GM18517 (cell line): ENCODE data around the gene FLG.
"Not testable (repeated sequence)": the region's sequence is repeated elsewhere in the genome, so short reads cannot be mapped to it uniquely, and the experiment has no call there.

Experiments used
- ATAC-seq: cut with Tn5 transposase; IDR thresholded peaks from one replicate; pipeline ENCODE4 v1.9.1; 2021; ENCODE audit warnings: mild to moderate bottlenecking, moderate library complexity; ENCODE audit not compliant: unreplicated experiment

FLG gene

DNA sequence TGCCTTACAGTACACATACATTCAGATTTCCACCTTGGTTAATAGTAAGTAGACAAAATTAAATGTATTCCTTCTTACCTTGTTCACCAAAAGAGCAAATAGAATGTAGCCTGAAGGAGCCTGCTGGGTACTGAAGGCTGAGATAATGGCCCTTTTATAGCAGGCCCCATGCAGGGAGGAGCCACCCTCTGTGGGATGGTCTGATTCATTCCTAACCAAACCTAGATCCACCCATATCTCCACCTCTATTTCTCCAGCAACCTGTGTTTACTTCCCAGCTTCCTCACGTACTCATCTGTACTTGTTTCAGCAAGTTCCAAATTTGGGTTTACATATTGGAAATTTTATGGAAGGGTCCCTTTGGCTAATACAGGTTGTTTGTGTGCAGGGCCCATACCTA lies at the start of gene FLG:
Gene FLG (minus strand): TSS at position 129 of the 400 bp plus-strand sequence. CDS start 9,783 bp downstream, outside the sequence.
- ATAC-seq: no peak

DNA sequence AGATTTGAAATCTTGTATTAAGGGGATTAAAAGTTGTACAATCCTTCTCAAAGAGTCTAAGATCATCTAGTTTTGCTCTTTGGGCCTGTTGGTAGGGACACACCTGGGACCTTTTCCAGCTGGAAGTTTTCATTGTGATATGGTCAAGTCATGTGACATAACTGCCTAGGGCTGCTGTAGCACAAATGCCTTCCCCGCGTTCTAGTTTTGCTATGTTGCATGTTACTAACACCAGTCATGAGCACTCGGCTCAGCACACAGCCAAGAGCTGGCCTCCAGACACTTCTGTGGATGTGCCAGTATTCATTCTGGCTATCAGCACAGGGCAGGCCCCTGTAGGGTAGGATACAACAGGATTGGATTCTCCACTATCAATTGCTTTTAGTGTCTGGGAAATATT lies 49.4 kb upstream of the FLG start:
- ATAC-seq: no peak

DNA sequence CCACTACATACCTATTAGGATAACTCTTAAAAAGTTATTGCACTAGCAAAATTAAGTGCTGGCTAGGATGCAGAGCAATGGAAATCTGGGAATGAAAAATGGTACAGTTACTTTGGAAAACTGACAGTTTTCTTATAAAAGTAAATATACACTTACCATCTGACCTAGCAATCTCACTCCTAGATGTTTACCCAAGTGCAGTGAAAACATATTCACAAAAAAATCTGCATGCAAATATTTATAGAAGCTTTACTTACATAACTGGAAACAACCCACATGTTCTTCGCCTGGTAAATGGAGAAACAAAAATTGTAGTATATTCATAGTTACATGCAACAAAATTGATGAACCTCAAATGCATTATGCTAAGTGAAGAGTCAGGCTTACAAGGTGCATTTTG lies 47.6 kb upstream of the FLG start:
- no peak for ATAC-seq

DNA sequence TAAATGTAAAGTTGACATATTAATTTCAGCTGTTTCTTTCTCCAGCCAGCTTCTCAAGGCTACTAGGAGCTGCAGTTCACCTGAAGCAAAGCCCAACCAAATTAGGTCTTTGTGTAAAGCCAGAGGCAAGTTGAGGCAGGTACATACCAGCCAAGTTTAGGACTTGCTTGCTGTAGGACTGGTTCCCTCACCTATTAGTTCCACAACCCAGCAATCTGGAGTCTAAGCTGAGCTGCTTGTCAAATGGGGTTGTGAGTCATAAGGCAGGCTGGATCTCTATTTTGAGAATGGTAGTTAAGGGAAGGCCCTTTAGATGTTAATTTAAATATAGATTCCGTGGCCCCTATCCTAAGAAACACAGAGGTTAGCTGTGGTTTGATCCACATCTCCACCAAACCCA lies 42.4 kb upstream of the FLG start:
- no peak for ATAC-seq

DNA sequence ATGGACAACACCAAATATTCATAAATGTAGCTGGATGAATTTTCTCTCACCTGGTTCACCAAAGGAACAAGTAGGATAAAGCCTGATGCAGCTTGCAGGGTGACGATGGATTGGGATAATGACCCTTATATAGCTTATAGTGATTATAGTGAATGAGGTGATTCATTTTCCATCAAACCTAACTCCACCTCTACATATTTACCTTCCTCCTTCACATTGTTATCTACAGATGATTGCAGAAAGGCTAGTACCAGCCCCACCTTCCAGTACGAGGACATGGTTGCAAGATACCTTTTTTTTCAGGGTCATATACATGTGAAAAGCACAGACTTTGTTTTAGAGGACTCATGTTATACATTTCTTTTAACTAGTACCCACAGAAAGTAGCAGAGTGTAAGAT lies 34.9 kb upstream of the FLG start, which contains the start of gene FLG2:
Gene FLG2 (minus strand): TSS at position 101 of the 400 bp plus-strand sequence. CDS start 1,122 bp downstream, outside the sequence.
- no peak for ATAC-seq

DNA sequence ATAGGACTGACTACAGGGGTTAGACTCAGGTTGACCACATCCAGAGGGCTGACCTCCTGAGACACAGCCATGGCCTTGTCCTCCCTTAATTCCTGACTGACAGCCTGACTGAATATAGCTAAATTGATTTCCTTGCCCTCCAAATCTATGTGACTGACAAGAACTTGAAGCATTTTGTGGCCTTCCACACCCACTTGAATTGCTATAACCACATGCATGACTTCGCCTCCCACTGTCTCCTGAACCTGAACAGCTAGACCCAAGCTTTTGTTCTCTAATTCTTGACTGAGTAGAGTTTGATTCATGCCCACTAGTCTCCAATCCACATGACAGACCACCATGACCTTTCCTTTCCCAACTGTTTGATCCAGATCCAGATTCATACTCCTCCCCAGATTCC lies 31.7 kb upstream of the FLG start:
- no peak for ATAC-seq

DNA sequence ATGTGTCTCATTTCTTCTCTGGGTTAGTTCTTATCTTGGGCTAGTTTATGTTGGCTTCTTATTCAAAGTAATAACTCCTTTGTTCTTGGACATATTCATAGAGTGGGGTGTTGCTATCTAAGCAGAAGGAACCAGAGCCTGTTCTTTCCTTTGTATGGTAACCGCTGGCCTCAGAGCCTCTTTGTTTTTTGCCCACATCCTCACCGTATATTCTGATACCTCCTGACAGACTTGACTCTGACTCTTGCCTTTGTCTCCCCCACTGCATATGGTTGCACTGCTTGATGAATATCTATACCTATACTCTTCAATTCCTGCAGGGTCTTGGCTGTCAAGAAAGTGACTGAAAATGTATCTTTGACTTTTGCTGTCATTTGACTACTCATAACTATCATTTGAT lies 24.6 kb upstream of the FLG start:
- ATAC-seq: no peak

DNA sequence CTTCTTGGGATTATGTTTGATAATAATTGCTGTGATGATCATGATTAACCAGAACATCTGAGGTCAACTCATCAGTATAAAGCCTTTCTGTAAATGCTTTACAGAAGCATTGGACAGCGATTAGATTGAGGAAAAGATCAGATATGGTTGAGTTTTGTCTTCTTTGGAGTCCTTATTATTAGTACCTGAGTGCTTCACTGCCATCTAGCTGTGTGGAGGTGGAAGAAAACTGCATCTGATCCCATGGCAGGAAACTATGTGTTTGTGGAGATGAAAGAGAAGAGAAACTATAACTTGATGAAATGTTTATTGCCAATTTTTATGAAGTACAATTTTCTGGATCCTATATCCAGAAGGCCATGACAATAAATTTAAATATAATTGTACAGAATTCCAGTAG lies 23.4 kb upstream of the FLG start:
- ATAC-seq: no peak

DNA sequence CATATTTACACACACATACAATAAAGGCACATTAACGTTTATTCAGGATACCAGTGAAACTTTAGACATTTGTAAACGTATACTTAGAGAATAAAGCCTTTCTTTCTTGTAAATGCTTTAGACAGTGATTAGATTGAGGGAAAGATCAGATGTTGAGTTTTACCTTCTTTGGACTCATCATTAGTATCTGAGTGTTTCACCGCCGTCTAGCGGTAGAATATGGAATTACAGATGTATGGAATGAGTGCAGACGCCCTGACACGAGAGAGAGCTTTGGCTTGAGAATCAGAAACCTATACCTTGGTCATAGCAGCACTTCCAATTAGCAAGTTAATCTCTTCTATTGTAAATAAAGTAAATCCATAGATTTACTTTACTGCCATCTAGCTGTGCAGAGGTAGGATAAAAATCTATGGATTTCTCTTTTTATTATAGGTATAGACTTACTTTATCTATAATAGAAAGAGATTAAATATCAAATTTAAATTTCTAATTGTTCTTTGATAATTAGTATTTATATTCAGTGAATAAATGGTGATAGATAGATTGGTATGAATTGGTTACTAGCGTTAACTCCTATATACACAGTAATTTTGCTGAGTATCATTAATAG lies 22.2 kb upstream of the FLG start:
- ATAC-seq: no peak

DNA sequence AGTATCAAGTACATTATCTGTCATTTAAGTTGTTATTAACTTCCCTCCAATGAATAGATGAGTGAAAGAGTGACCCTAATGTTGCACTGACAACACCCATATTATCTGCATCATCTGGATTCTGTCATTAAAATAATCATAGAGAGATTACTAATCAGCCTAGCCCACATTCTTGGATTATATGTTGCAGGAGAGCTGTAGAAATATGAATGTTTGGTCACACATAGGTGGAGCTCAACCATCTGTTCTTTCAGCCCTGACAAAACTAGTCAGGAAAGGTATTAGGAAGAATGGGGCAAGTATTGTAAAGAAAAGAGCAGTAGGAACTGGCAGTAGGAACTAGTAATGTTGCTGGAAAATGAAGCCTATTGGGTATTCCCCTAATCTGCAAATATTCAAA lies 19.4 kb upstream of the FLG start:
- no peak for ATAC-seq

DNA sequence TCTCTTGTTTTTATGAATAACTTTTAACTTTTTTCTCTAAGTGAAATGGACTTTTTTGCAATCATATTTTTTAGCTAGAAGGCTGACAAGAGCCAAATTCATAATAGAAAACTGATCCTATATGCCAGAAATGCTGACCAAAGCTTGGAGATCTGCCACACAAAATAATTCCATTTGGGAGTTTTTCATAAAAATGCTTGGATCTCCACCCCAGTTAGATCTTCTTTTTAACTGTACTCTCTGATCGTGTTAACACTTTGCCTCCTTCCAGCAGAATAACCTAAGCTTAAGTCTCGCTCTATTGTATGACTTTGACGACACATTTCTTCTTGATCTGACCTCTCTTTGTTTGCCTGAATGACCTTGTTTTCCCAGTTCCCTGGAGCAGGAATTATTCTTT lies 18.0 kb upstream of the FLG start:
- no peak for ATAC-seq

DNA sequence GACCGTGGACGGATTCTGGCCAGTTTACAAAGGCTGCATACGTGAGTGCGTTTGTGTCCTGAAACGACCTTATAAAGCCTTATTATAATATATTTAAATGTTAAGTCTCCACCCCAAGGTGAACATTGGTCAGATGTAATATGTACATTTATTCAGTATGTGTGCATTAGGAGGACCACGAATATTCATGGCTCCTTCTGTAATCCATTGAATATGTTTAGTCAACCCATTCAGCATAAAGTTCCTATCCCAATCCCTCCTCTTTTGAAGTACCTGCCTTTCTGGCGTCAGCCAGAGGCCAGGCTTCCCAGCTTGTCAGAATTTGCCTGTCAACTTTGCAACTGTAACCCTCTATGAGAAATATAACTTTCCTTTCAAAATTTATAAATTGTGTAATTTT lies 10.4 kb upstream of the FLG start:
- no peak for ATAC-seq

DNA sequence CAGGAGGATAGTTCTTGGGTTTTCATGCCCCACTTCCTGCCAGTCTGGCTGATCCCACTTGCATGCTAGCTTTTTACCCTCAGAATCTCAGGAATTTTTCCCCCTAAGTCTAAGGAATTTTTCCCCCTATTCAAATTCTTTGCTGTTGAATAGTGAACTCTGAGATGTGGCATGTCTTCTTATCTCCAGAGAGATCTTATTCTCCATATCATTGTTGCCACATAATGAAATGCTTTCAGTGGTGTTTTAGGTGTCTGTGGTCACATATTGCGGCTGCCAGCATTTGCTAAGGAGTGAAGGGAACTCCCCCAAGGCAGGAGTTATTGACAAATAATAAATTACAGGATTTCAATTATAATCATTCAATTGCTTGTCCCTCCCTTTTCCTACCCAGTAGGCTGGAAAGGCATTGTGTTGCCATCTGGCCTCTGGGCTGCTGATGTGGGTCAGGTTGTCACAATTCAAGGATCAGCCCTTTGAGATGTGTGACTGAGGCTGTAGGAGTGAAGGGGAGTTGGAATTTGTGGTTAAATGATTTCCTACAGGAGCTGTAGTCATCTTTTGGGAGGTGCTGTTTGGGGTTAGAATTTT lies 3.9 kb upstream of the FLG start:
- ATAC-seq: no peak

DNA sequence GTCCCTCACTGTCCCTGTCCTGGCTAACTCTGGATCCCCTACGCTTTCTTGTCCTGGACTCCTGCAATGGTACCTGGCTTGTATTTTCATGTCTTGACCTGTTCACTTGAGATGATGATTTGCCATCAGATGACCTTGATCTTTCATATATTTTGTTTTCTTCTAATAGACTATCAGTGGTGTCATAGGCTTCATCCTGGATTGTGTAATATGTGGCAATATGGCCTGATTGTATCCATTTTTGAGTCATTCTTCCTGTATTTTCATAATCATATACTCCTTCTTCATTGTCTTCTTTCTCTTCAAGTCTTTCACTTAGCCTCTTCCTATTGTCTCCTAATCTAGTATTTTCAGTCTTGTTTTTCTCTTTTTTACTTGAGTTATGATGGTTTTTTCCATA lies 11.1 kb downstream of the FLG start:
- ATAC-seq: no peak

DNA sequence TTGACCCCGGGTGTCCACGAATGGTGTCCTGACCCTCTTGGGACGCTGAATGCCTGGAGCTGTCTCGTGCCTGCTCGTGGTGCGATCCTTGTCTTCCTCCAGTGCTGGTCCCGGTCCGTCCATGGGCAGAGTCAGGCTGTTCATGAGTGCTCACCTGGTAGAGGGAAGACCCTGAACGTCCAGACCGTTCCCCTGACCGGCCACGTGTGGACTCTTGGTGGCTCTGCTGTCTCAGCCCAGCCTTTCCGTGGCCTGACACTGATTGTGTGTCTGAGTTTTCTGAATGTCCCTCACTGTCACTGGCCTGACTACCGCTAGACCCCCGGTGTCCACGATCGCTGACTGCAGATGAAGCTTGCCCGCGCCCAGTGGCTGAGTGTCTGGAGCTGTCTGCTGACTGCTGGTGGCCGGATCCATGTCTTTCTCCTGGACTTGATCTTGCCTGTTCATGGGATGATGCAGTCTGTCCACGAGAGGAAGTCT lies 11.7 kb downstream of the FLG start:
- ATAC-seq: no peak

DNA sequence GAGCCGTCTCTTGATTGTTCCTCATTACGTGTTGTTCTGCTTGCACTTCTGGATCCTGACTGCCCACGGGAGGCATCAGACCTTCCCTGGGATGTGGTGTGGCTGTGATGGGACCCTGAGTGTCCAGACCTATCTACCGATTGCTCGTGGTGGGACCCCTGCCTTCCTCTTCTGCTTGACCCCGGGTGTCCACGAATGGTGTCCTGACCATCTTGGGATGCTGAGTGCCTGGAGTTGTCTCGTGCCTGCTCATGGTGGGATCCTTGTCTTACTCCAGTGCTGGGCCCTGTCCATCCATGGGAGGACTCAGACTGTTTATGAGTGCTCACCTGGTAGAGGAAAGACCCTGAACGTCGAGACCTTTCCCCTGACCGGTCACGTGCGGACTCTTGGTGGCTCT lies 12.9 kb downstream of the FLG start:
- ATAC-seq: not testable (repeated sequence)

DNA sequence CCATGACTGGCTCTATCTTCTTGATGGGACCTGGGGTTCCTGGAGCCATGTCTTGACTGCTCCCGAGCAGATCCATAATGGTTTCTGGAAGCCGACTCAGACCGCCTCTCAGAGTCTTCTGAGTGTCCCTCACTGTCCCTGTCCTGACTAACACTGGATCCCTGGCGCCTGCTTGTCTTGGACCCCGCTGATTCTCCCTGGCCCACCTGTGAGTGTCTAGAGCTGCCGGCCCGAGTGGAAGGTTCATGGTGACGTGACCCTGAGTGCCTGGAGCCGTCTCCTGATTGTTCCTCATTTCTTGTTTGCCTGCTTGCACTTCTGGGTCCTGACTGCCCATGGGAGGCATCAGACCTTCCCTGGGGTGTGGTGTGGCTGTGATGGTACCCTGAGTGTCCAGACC lies 15.1 kb downstream of the FLG start:
- ATAC-seq: no peak

DNA sequence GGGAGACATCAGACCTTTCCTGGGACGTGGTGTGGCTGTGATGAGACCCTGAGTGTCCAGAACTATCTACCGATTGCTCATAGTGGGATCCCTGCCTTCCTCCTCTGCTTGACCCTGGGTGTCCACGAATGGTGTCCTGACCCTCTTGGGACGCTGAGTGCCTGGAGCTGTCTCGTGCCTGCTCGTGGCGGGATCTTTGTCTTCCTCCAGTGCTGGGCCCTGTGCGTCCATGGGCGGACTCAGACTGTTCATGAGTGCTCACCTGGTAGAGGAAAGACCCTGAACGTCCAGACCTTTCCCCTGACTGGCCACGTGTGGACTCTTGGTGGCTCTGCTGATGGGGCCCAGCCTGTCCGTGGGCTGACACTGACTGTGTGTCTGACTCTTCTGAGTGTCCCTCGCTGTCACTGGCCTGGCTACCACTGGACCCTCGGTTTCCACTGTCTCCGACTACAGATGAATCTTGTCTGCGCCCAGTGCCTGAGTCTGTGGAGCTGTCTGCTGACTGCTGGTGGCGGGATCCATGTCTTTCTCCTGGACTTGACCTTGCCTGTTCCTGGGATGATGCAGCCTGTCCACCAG lies 15.6 kb downstream of the FLG start:
- ATAC-seq: not testable (repeated sequence)

DNA sequence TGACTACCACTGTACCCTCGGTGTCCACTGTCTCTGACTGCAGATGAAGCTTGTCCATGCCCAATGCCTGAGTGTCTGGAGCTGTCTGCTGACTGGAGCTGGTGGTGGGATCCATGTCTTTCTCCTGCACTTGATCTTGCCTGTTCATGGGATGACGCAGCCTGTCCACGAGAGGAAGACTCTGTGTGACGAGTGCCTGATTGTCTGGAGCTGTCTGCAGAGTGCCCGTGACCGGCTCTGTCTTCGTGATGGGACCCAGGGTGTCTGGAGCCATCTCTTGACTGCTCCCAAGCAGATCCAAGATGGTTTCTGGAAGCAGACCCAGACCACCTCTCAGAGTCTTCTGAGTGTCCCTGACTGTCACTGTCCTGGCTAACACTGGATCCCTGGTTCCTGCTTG lies 16.3 kb downstream of the FLG start:
- ATAC-seq: not testable (repeated sequence)

DNA sequence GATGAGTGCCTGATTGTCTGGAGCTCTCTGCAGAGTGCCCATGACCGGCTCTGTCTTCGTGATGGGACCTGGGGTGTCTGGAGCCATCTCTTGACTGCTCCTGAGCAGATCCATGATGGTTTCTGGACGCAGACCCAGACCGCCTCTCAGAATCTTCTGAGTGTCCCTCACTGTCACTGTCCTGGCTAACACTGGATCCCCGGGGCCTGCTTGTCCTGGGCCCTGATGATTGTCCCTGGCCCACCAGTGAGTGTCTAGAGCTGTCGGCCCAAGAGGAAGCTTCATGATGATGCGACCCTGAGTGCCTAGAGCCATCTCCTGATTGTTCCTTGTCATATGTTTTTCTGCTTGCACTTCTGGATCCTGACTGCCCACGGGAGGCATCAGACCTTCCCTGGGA lies 17.1 kb downstream of the FLG start:
- ATAC-seq: not testable (repeated sequence)

DNA sequence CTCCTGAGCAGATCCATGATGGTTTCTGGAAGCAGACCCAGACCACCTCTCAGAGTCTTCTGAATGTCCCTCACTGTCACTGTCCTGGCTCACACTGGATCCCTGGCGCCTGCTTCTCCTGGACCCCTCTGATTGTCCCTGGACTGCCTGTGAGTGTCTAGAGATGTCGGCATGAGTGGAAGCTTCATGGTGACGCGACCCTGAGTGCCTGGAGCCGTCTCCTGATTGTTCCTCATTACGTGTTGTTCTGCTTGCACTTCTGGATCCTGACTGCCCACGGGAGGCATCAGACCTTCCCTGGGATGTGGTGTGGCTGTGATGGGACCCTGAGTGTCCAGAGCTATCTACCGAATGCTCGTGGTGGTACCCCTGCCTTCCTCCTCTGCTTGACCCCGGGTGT lies 18.9 kb downstream of the FLG start:
- ATAC-seq: not testable (repeated sequence)

DNA sequence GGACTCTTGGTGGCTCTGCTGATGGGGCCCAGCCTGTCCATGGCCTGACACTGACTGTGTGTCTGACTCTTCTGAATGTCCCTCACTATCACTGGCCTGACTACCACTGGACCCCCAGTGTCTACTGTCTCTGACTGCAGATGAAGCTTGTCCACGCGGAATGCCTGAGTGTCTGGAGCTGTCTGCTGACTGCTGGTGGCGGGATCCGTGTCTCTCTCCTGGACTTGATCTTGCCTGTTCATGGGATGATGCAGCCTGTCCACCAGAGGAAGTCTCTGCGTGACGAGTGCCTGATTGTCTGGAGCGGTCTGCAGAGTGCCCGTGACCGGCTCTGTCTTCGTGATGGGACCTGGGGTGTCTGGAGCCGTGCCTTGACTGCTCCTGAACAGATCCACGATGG lies 20.3 kb downstream of the FLG start:
- not testable (repeated sequence) for ATAC-seq
